KBM-7 (cell line): ENCODE results near the gene NCAM2.

Experiments used
- DNase-seq: peaks from one replicate; pipeline ENCODE4 v3.0.0-alpha.2; 2015
- in situ Hi-C: fragments of 300-500 bp; cut with MboI; formaldehyde crosslinking; loops from 2 replicates; pipeline ENCODE4 v1.14.3; 2020; ENCODE audit warnings: low sequenced_read_pairs, low pct_unique_long_range_greater_than_20kb, mixed read lengths

NCAM2 gene

DNA sequence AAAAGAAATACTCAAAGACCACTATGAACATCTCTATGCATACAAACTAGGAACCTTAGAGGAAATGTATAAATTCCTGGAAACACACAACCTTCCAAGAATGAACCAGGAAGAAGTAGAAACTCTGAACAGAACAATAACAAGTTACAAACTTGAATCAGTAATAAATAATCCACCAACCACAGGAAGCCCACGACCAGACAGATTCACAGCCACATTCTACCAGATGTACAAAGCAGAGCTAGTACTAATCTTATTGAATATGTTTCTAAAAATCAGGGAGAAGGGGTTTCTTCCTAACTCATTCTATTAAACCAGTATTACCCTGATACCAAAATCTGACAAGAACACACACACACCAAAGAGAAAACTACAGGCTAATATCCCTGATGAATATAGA, 263.8 kb downstream of the NCAM2 start:
- in situ Hi-C loops, result no loop called here
- peak; percentile 8 for DNase-seq

DNA sequence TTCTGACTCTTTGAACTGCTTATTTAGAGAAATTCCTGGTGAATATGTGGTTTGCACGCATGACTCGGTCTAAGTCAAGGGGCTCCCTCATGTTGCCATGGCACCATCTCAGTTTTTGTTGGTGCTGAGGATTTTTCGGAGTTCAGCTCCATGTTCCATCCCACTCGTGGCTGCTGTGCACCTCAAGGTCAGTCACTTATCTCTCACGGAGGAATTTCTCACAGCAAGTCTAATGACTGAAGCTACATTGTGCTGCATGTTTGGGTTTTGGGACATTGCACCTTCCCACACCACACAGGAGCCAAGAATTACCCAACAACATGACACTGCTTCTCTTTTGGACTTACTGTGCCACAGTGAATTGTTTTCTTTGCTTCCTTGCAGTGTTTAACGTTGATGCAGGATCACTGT, 269.9 kb downstream of the NCAM2 start:
- in situ Hi-C loops, result no loop called here

DNA sequence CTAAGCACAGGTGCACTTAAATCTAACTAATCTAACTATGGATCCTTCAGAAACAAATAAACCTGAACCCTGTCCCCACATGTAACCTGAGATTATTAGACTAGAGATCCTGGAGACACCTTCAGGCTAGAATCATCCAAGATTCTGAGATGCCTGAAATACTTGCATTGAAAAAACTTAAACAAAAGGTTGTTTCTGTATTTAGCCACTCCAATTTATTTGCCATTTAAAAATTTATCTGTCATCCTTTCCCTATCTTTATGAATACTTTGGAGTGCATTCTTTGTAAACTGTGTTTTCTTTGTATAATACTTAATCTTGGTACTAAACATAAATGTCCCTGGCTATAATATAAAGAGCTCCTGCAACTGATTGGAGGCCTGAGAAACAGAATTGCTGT, 270.7 kb downstream of the NCAM2 start:
- in situ Hi-C loops, result no loop called here

More for the DNA sequence above, 269.9 kb downstream of the NCAM2 start:
- DNase-seq, result no peak

GRCh38 chr21:21279193-21279901, 281.1 kb downstream of the NCAM2 start:
- in situ Hi-C loops, result no loop called here
- no peak for DNase-seq

More for the DNA sequence above, 270.7 kb downstream of the NCAM2 start:
- DNase-seq, result no peak

DNA sequence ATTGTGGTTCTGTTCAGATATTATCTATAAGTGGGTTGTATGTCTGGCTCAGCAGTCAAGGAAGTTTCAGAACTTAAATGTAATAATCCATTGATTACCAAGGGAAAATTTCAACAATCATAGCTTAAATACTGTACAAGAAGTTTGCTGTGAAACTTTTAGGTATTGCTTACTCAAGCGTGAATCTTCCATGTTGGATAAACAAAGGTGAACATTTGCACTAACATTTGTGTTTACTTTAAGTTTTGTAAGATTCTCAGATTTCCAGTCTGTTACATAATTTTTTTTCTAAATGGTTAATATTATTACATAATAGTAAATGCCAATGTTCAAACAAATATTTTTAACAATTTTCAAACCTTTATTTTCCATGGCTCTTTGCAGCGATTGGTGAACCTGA, 285.6 kb downstream of the NCAM2 start:
- DNase-seq, result no peak
- in situ Hi-C loops, result no loop called here

DNA sequence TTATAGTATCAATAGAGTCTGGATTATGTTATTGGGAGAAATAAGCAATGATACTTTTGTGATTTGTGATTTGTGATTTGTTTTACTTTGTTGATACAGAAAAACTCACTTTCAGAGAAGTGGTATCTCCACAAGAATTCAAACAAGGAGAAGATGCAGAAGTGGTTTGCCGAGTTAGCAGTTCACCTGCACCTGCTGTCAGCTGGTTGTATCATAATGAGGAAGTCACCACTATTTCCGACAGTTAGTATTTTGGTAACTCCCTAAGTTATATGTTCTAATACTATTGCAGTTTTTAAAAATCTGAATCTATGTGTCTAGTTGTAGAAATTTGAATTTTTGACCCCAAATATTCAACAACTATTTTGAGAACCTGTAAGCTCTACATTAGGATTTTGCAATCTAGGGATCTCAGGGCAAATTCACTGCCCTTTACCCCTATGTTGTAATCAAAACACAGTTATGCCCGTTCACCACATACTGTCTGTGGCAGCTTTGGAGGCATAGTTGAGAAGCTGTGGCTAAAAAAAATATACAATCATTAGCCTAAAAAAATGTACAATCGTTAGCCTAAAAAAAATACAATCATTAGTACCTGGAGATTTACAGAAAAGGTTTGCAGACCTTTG, 288.1 kb downstream of the NCAM2 start:
- no peak for DNase-seq
- in situ Hi-C loops, result no loop called here

- in situ Hi-C loops, result no loop called here
Observed at GRCh38 chr21:21290751-21291150, 292.5 kb downstream of the NCAM2 start.

GRCh38 chr21:21291883-21292569, 293.8 kb downstream of the NCAM2 start:
- in situ Hi-C loops, result no loop called here
- DNase-seq, result no peak

More at GRCh38 chr21:21290751-21291150, 292.5 kb downstream of the NCAM2 start:
- no peak for DNase-seq

- no peak for DNase-seq
- in situ Hi-C loops, result no loop called here
Observed at GRCh38 chr21:21295303-21295702, 297.1 kb downstream of the NCAM2 start.

GRCh38 chr21:21297211-21297610, 299.0 kb downstream of the NCAM2 start:
- no peak for DNase-seq
- in situ Hi-C loops, result no loop called here

DNA sequence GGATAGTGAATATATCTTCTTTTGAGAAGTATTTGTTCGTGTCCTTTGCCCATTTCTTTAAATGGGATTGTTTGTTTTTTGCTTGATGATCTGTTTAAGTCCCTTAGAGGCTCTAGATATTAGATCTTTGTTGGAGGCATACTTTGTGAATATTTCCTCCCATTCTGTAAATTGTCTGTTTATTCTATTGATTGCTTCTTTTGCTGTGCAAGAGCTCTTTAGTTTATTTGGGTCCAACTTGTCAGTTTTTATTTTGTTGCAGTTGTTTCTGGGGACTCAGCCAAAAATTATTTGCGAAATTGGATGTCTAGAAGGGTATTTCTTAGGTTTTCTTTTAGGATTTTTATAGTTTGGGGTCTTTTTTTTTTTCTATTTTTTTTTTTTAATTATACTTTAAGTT, 302.8 kb downstream of the NCAM2 start:
- DNase-seq, result no peak
- in situ Hi-C loops, result no loop called here

GRCh38 chr21:21309510-21309909, 311.3 kb downstream of the NCAM2 start:
- in situ Hi-C loops, result no loop called here
- no peak for DNase-seq

DNA sequence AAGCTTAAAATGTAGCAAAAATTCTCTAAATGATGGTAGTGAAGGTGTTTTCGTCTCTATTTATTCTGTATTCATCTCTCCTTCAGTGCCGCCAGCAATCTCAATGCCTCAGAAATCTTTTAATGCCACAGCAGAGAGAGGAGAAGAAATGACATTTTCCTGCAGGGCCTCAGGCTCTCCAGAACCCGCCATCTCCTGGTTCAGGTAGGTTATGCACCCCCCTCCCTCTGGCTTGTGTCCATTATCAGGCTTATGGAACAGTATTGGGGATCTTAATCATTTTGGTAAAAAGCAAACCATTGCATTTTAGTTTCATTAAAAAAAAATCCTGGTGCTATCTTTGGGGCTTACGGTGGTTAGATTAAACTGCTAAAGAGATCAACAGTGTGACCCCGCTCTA, 326.1 kb downstream of the NCAM2 start:
- DNase-seq, result no peak
- in situ Hi-C loops, result no loop called here

DNA sequence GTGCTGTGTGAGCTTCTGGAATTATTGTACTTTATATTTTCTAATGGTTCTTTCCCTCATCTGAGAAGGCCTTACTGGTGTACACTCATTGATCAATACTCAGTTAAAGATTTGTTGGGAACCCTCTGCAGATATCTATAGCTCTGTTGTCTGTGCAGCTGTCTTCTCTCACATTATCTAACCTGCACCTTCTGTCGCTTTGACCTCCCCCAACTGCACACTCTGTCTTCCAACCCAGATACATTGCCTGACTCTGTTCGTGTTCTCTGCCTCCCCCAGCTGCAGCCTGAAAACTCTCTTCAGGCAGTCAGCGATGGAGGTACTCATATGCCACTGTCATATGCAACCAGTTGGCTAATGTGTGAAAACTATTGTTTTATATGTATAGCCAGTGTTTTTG, 334.3 kb downstream of the NCAM2 start:
- in situ Hi-C loops, result no loop called here
- DNase-seq, result no peak

- no peak for DNase-seq
- in situ Hi-C loops, result no loop called here
Observed at GRCh38 chr21:21341041-21341440, 342.8 kb downstream of the NCAM2 start.

DNA sequence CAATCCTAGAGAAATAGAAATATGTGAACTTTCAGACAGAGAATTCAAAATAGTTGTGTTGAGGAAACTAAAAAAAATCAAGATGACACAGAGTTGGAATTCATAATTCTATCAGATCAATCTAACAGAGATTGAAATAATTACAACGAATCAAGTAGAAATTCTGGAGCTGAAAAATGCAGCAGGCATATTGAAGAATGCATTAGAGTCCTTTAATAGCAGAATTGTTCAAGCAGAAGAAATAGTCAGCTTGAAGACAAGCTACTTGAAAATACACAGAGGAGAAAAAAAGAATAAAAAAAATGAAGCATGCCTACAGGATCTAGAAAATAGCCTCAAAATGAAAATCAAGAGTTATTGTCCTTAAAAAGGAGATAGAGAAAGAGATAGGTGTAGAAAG, 347.1 kb downstream of the NCAM2 start:
- DNase-seq, result no peak
- in situ Hi-C loops, result no loop called here

- in situ Hi-C loops, result no loop called here
- no peak for DNase-seq
Observed at GRCh38 chr21:21345872-21346271, 347.7 kb downstream of the NCAM2 start.

GRCh38 chr21:21366277-21366676, 368.1 kb downstream of the NCAM2 start:
- in situ Hi-C loops, result no loop called here
- DNase-seq, result no peak

DNA sequence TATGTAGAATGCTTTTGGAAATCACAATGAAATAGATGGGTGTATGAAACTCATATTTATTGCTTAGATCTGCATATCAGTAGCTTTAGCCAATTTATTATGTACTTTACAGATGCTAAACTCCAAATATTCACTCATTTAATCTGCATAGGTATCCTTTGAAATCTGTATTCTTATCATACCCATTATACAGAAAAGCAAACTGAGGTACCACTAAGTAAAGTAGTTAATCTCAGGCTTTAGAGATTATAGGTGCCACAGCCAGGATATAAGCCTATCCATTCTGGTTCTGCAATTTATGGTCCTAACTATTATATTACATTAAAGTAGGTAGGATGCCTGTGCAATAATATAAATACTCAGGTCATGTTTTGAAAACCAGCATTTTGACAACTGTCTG, 369.4 kb downstream of the NCAM2 start:
- DNase-seq, result no peak
- in situ Hi-C loops, result no loop called here

- peak; percentile 18 for DNase-seq
- in situ Hi-C loops, result no loop called here
Observed at GRCh38 chr21:21373969-21374368, 375.8 kb downstream of the NCAM2 start.
